Right atrium auricular region (tissue), 2 donors: ENCODE data around the gene GDAP2. TPM values are rescaled to one million over a fixed set of nuclear protein-coding genes. Genes with fewer than 3 reads are reported as not detected.

ENCODE experiments used
- DNase-seq: peaks from one replicate; pipeline ENCODE4 v3.0.0-alpha.2; 2019; ENCODE audit warnings: low spot score
- H3K27ac ChIP-seq, 2 donors: fragments of 200-600 bp; sonication (generic); 1 replicate in 1 of 2; 2 replicates in 1 of 2; pipeline ENCODE4 v1.5.1; 2016 to 2019
- H3K27me3 ChIP-seq, 2 donors: fragments of 200-600 bp; sonication (generic); one replicate each; pipeline versions ENCODE4 v1.5.1 to v1.6.0; 2017 to 2019
- H3K36me3 ChIP-seq: fragments of 200-600 bp; sonication (generic); one replicate; pipeline ENCODE4 v1.5.1; 2016
- H3K4me1 ChIP-seq, 2 donors: fragments of 200-600 bp; sonication (generic); one replicate each; pipeline versions ENCODE4 v1.5.1 to v1.6.0; 2017 to 2019
- H3K4me3 ChIP-seq, 2 donors: fragments of 200-600 bp; sonication (generic); 1 replicate in 1 of 2; 2 replicates in 1 of 2; pipeline ENCODE4 v1.5.1; 2017 to 2019; ENCODE audit warnings: mild to moderate bottlenecking in 1 of 2, moderate library complexity in 1 of 2
- H3K9me3 ChIP-seq, 2 donors: fragments of 200-600 bp; sonication (generic); one replicate each; pipeline ENCODE4 v1.5.1; 2019
- total RNA-seq, 2 donors: library from RNA; depleted of rRNA; stranded (reverse); fragments of >200 nt; gene quantifications; one replicate each; pipeline ENCODE4 v1.1.0, GENCODE V29; 2016
- TF ChIP-seq, protein P1 (sequence below), 2 donors: fragments of 200-600 bp; sonication (generic); IDR thresholded peaks; one replicate each; pipeline ENCODE4 v1.5.1; 2019; ENCODE audit warnings: antibody characterized with exemption in 2 of 2

The GDAP2 gene
- total RNA-seq, 2 donors from 2014 or later: 13.2 to 13.4 TPM

DNA sequence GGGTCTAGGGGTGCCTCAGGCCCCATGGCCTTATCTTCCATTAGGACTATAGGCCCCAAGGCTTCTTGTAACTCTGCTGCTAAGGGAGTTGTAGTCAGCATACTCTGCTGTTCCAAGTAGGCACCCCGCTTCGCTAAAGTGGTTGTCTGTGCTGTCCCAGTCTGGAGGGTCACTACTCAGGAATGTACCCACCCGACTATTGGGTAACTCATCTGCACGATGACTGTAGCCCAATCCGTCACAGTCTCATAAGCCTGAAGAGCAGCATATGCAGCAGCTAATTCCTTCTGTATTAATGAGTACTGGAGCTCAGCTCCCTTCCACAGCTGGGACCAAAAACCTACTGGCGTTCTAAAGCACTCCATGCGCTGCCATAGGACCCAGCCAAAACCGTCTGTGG is 111.0 kb downstream of the GDAP2 start:
- DNase-seq: no peak
- no peaks in the 10 kb centered on the region for H3K9me3 ChIP-seq
- H3K27me3 ChIP-seq: no peaks in the 10 kb centered on the region
- H3K4me3 ChIP-seq: no peak overlapping the region
- no peak overlapping the region for H3K27ac ChIP-seq
- peaks cover 0 to 24% of the 10 kb centered on the region in 2 donors for H3K4me1 ChIP-seq
- no peaks in the 10 kb centered on the region for H3K36me3 ChIP-seq
- TF ChIP-seq, protein P1, sequence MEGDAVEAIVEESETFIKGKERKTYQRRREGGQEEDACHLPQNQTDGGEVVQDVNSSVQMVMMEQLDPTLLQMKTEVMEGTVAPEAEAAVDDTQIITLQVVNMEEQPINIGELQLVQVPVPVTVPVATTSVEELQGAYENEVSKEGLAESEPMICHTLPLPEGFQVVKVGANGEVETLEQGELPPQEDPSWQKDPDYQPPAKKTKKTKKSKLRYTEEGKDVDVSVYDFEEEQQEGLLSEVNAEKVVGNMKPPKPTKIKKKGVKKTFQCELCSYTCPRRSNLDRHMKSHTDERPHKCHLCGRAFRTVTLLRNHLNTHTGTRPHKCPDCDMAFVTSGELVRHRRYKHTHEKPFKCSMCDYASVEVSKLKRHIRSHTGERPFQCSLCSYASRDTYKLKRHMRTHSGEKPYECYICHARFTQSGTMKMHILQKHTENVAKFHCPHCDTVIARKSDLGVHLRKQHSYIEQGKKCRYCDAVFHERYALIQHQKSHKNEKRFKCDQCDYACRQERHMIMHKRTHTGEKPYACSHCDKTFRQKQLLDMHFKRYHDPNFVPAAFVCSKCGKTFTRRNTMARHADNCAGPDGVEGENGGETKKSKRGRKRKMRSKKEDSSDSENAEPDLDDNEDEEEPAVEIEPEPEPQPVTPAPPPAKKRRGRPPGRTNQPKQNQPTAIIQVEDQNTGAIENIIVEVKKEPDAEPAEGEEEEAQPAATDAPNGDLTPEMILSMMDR (IDR thresholded peaks at IDR 0.05): no peak

GRCh38 chr1:117817629-117818028 is 111.8 kb downstream of the GDAP2 start:
- H3K36me3 ChIP-seq: no peaks in the 10 kb centered on the region
- H3K4me1 ChIP-seq: peaks cover 0 to 24% of the 10 kb centered on the region in 2 donors
- no peaks in the 10 kb centered on the region for H3K9me3 ChIP-seq
- no peak overlapping the region for H3K4me3 ChIP-seq
- TF ChIP-seq, protein P1 (IDR thresholded peaks at IDR 0.05): no peak
- no peaks in the 10 kb centered on the region for H3K27me3 ChIP-seq
- H3K27ac ChIP-seq: no peak overlapping the region
- no peak for DNase-seq

DNA sequence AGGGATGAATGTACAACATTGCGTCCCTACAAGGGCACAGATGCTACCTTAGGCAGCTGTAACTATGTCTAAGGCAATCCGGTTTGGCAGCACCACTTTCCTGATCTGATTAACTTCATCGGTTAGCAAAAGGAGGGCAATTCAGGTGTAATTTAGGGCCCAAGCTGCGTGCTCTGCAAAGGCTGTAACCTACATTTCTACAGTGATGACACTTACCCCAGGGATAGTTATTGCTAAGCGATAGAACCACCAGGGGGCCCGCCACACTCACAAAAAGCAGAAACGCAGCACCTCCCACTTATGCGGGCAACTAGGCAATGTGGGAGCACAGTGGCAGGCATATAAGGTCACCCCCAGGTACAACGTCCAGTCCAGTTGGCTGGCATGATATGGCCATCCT is 113.5 kb downstream of the GDAP2 start:
- Histone ChIP-seq H3K4me1 (peaks cover 0 to 10% of the 10 kb centered on the region in 2 donors), H3K4me3 (no peak overlapping the region), H3K27ac (no peak overlapping the region), H3K27me3 (no peaks in the 10 kb centered on the region), H3K36me3 (no peaks in the 10 kb centered on the region), H3K9me3 (no peaks in the 10 kb centered on the region)
- TF ChIP-seq, protein P1 (IDR thresholded peaks at IDR 0.05): no peak
- DNase-seq: no peak

GRCh38 chr1:117814856-117815797 is 114.3 kb downstream of the GDAP2 start:
- TF ChIP-seq, protein P1 (IDR thresholded peaks at IDR 0.05): no peak
- H3K4me1 ChIP-seq: peaks cover 0 to 8% of the 10 kb centered on the region in 2 donors

More at GRCh38 chr1:117814856-117815797, 114.3 kb downstream of the GDAP2 start:
- Histone ChIP-seq H3K27me3 (no peaks in the 10 kb centered on the region), H3K27ac (no peak overlapping the region), H3K36me3 (no peaks in the 10 kb centered on the region), H3K9me3 (no peaks in the 10 kb centered on the region), H3K4me3 (no peak overlapping the region)
- DNase-seq: no peak

Other genes with a start within 250 kb of the GDAP2 start
- gene WDR3, start 118 bp upstream of the GDAP2 start, total RNA-seq: 10 to 100 TPM in 1 of 2 donors, 1 to 10 TPM in 1; 4.3 to 12.6 TPM